HEK293 (cell line): ENCODE measurements around the gene ADH1C.

ENCODE experiments used
- CTCF ChIP-seq: fragments of 450-650 bp; formaldehyde crosslinking; IDR thresholded peaks from 2 replicates; pipeline ENCODE4 v1.5.1; 2016; ENCODE audit warnings: missing biosample characterization, missing genetic modification characterization
- FEZF1 ChIP-seq: fragments of 450-650 bp; formaldehyde crosslinking; IDR thresholded peaks from 2 replicates; pipeline ENCODE4 v1.5.1; 2016; ENCODE audit warnings: missing biosample characterization, missing genetic modification characterization
- PRDM6 ChIP-seq: fragments of 450-650 bp; formaldehyde crosslinking; IDR thresholded peaks from 2 replicates; pipeline ENCODE4 v1.5.1; 2017; ENCODE audit warnings: missing biosample characterization, missing genetic modification characterization
- ZFP41 ChIP-seq: fragments of 450-650 bp; formaldehyde crosslinking; IDR thresholded peaks from 2 replicates; pipeline ENCODE4 v1.5.1; 2016; ENCODE audit warnings: missing biosample characterization, missing genetic modification characterization, borderline replicate concordance
- ZNF23 ChIP-seq: fragments of 450-650 bp; formaldehyde crosslinking; IDR thresholded peaks from 2 replicates; pipeline ENCODE4 v1.5.1; 2016; ENCODE audit warnings: missing biosample characterization, missing genetic modification characterization, borderline replicate concordance
- ZNF248 ChIP-seq: fragments of 450-650 bp; formaldehyde crosslinking; IDR thresholded peaks from 2 replicates; pipeline ENCODE4 v1.5.1; 2017; ENCODE audit warnings: missing biosample characterization, missing genetic modification characterization
- ZNF521 ChIP-seq: fragments of 450-650 bp; formaldehyde crosslinking; IDR thresholded peaks from 2 replicates; pipeline ENCODE4 v1.5.1; 2017; ENCODE audit warnings: missing biosample characterization, mild to moderate bottlenecking, missing genetic modification characterization
- ZNF692 ChIP-seq: fragments of 450-650 bp; formaldehyde crosslinking; IDR thresholded peaks from 2 replicates; pipeline ENCODE4 v1.5.1; 2016; ENCODE audit warnings: missing biosample characterization, missing genetic modification characterization
- TF ChIP-seq, protein P1 (sequence below): fragments of 450-650 bp; formaldehyde crosslinking; IDR thresholded peaks from 2 replicates; pipeline ENCODE4 v1.5.1; 2016; ENCODE audit warnings: missing biosample characterization, missing genetic modification characterization
- TF ChIP-seq, protein P2 (sequence below): IDR thresholded peaks from 2 replicates; pipeline ENCODE4 v1.6.1; 2011; ENCODE audit warnings: mild to moderate bottlenecking, low read depth, low read length, borderline replicate concordance

- TF ChIP-seq CTCF (tag by site-specific recombination): no peak
- no peak for TF ChIP-seq ZNF692
- no peak for TF ChIP-seq ZNF521 (tag by site-specific recombination)
- TF ChIP-seq PRDM6 (tag by site-specific recombination): no peak
- no peak for TF ChIP-seq ZFP41 (tag by site-specific recombination)
- TF ChIP-seq, protein P1, sequence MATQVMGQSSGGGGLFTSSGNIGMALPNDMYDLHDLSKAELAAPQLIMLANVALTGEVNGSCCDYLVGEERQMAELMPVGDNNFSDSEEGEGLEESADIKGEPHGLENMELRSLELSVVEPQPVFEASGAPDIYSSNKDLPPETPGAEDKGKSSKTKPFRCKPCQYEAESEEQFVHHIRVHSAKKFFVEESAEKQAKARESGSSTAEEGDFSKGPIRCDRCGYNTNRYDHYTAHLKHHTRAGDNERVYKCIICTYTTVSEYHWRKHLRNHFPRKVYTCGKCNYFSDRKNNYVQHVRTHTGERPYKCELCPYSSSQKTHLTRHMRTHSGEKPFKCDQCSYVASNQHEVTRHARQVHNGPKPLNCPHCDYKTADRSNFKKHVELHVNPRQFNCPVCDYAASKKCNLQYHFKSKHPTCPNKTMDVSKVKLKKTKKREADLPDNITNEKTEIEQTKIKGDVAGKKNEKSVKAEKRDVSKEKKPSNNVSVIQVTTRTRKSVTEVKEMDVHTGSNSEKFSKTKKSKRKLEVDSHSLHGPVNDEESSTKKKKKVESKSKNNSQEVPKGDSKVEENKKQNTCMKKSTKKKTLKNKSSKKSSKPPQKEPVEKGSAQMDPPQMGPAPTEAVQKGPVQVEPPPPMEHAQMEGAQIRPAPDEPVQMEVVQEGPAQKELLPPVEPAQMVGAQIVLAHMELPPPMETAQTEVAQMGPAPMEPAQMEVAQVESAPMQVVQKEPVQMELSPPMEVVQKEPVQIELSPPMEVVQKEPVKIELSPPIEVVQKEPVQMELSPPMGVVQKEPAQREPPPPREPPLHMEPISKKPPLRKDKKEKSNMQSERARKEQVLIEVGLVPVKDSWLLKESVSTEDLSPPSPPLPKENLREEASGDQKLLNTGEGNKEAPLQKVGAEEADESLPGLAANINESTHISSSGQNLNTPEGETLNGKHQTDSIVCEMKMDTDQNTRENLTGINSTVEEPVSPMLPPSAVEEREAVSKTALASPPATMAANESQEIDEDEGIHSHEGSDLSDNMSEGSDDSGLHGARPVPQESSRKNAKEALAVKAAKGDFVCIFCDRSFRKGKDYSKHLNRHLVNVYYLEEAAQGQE (tag by site-specific recombination): no peak
- TF ChIP-seq ZNF23: no peak
- TF ChIP-seq FEZF1: no peak
- TF ChIP-seq, protein P2, sequence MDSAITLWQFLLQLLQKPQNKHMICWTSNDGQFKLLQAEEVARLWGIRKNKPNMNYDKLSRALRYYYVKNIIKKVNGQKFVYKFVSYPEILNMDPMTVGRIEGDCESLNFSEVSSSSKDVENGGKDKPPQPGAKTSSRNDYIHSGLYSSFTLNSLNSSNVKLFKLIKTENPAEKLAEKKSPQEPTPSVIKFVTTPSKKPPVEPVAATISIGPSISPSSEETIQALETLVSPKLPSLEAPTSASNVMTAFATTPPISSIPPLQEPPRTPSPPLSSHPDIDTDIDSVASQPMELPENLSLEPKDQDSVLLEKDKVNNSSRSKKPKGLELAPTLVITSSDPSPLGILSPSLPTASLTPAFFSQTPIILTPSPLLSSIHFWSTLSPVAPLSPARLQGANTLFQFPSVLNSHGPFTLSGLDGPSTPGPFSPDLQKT: no peak
- no peak for TF ChIP-seq ZNF248 (tag by site-specific recombination)
These were observed 21.9 kb downstream of the ADH1C start for GRCh38 chr4:99330648-99331047.
